GM12874 (cell line): ENCODE data around the gene PLA2G4E.

Experiments
- CTCF ChIP-seq: IDR thresholded peaks from 2 replicates; pipeline ENCODE4 v1.5.1; 2011; ENCODE audit warnings: low read depth, mild to moderate bottlenecking, control low read depth, low read length, moderate library complexity; ENCODE audit not compliant: insufficient read depth

PLA2G4E gene

GRCh38 chr15:41955100-41955499 is 65.7 kb downstream of the PLA2G4E start:
- no peak for TF ChIP-seq CTCF

- TF ChIP-seq CTCF = no peak
These were observed 66.8 kb downstream of the PLA2G4E start for GRCh38 chr15:41954036-41954435.

- TF ChIP-seq CTCF = no peak
These were observed 68.8 kb downstream of the PLA2G4E start for GRCh38 chr15:41952013-41952563.

GRCh38 chr15:41951571-41951970 is 69.3 kb downstream of the PLA2G4E start:
- TF ChIP-seq CTCF = no peak

GRCh38 chr15:41950489-41950888 is 70.4 kb downstream of the PLA2G4E start:
- no peak for TF ChIP-seq CTCF

- no peak for TF ChIP-seq CTCF
These were observed 70.7 kb downstream of the PLA2G4E start for GRCh38 chr15:41950127-41950483.

- no peak for TF ChIP-seq CTCF
These were observed 71.3 kb downstream of the PLA2G4E start for GRCh38 chr15:41949401-41950126.

GRCh38 chr15:41948490-41948889 is 72.4 kb downstream of the PLA2G4E start:
- no peak for TF ChIP-seq CTCF
